Peyer's patch (tissue), 4 donors: Measurements from ENCODE around the gene ACCSL.

Source experiments
- CTCF ChIP-seq, 6 experiments: fragments of 450-650 bp in 4 of 6; fragments of 200-600 bp in 2 of 6; sonication (generic) in 1 of 6; IDR thresholded peaks; one replicate each; pipeline ENCODE4 v1.5.1; 2017 to 2019; ENCODE audit warnings: antibody characterized with exemption in 6 of 6, mild to moderate bottlenecking in 3 of 6, moderate library complexity in 1 of 6
- POLR2A ChIP-seq, 2 donors: fragments of 450-650 bp; IDR thresholded peaks; one replicate each; pipeline ENCODE4 v1.5.1; 2017; ENCODE audit warnings: antibody characterized with exemption in 2 of 2, mild to moderate bottlenecking in 2 of 2, moderate library complexity in 2 of 2

GRCh38 chr11:44011797-44012196 is 36.0 kb upstream of the ACCSL start:
- TF ChIP-seq CTCF (IDR thresholded peaks at IDR 0.05), result no peak
- TF ChIP-seq POLR2A (IDR thresholded peaks at IDR 0.05), result no peak
